ENCODE data around the gene GRIN1. TPM values are rescaled to one million over a fixed set of nuclear protein-coding genes. Genes with fewer than 3 reads are reported as not detected.

The GRIN1 gene
- total RNA-seq, 2 experiments from 2014 or later = 0.06 to 0.15 TPM

GRCh38 chr9:137164370-137165249, 25.7 kb downstream of the GRIN1 start:
- Histone ChIP-seq H3K36me3 (ENCODE audit: insufficient read depth, low read length) (no peaks in the 10 kb centered on the region), H4K20me1 (ENCODE audit: insufficient read depth, low read length) (no peaks in the 10 kb centered on the region), H3K27ac (ENCODE audit: low read depth, low read length, poor library complexity, severe bottlenecking) (no peak overlapping the region), H3K4me1 (ENCODE audit: insufficient read depth, low read length, poor library complexity, severe bottlenecking) (peaks cover 5% of the 10 kb centered on the region), H3K9me2 (ENCODE audit: insufficient read depth, low read length) (no peaks in the 10 kb centered on the region), H2AFZ (ENCODE audit: low read length) (no peak overlapping the region), H3K4me2 (ENCODE audit: low read length) (no peak overlapping the region), H3K4me3 (ENCODE audit: low read depth, low read length, poor library complexity, severe bottlenecking) (no peak overlapping the region), H3K79me2 (ENCODE audit: insufficient read depth, low read depth, low read length) (no peaks in the 10 kb centered on the region), H3K9me3 (ENCODE audit: low read length) (no peaks in the 10 kb centered on the region)
- intact Hi-C loops (cut with micrococcal nuclease; ENCODE audit: unreplicated experiment) = no loop called here
- ChIA-PET CTCF (ENCODE audit: unreplicated experiment) (no interaction called here), POLR2A (no interaction called here)
- TF ChIP-seq, protein P1, sequence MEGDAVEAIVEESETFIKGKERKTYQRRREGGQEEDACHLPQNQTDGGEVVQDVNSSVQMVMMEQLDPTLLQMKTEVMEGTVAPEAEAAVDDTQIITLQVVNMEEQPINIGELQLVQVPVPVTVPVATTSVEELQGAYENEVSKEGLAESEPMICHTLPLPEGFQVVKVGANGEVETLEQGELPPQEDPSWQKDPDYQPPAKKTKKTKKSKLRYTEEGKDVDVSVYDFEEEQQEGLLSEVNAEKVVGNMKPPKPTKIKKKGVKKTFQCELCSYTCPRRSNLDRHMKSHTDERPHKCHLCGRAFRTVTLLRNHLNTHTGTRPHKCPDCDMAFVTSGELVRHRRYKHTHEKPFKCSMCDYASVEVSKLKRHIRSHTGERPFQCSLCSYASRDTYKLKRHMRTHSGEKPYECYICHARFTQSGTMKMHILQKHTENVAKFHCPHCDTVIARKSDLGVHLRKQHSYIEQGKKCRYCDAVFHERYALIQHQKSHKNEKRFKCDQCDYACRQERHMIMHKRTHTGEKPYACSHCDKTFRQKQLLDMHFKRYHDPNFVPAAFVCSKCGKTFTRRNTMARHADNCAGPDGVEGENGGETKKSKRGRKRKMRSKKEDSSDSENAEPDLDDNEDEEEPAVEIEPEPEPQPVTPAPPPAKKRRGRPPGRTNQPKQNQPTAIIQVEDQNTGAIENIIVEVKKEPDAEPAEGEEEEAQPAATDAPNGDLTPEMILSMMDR (conservative IDR thresholded peaks at IDR 0.05; ENCODE audit: low read length) = no peak
- no peak for TF ChIP-seq EZH2phosphoT487 (IDR thresholded peaks at IDR 0.05; ENCODE audit: borderline replicate concordance, low read depth, low read length)
- BruUV-seq (replicated peaks) = no TSS peak
- DNase-seq (ENCODE audit: low spot score) = no peak

DNA sequence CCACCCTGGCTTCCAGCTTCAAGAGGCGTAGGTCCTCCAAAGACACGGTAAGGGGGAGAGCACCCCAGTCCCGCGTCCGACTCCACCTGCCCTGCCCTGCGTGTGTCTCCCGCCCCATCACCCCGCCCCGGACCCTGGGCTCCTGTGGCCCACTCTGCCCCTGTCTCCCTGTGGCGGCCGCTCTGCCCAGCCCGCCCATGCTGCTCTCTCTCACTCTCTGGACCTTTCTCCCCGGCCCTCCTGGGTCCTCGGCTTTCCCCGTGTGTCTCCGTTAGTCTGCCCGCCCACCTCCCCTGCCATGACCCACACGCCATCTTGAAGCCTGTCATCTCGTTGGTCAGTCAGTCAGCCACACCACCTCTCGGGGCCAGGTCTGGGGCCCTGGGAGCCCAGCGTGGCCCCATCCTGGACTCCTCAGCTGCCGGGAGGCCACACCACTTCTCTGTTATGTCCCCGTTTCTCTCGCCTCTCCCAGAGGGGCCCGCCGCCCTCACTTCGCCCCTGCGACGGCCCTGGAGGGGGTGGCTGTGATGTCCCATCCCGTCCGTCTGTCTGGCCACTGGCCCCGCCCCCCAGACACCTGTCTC, 26.4 kb downstream of the GRIN1 start:
- H3K79me2 ChIP-seq (ENCODE audit: insufficient read depth, low read depth, low read length) = no peaks in the 10 kb centered on the region
- H3K4me3 ChIP-seq (ENCODE audit: low read depth, low read length, poor library complexity, severe bottlenecking) = no peak overlapping the region
- CTCF ChIA-PET (ENCODE audit: unreplicated experiment) = no interaction called here
- H3K4me2 ChIP-seq (ENCODE audit: low read length) = no peak overlapping the region
- TF ChIP-seq, protein P1 (conservative IDR thresholded peaks at IDR 0.05; ENCODE audit: low read length) = no peak
- no peak for TF ChIP-seq EZH2phosphoT487 (IDR thresholded peaks at IDR 0.05; ENCODE audit: borderline replicate concordance, low read depth, low read length)
- no peaks in the 10 kb centered on the region for H4K20me1 ChIP-seq (ENCODE audit: insufficient read depth, low read length)
- POLR2A ChIA-PET = no interaction called here
- intact Hi-C loops (cut with micrococcal nuclease; ENCODE audit: unreplicated experiment) = no loop called here
- no peaks in the 10 kb centered on the region for H3K9me2 ChIP-seq (ENCODE audit: insufficient read depth, low read length)
- H3K4me1 ChIP-seq (ENCODE audit: insufficient read depth, low read length, poor library complexity, severe bottlenecking) = peaks cover 4% of the 10 kb centered on the region
- no TSS peak for BruUV-seq (replicated peaks)
- H3K9me3 ChIP-seq (ENCODE audit: low read length) = no peaks in the 10 kb centered on the region
- no peak overlapping the region for H3K27ac ChIP-seq (ENCODE audit: low read depth, low read length, poor library complexity, severe bottlenecking)
- DNase-seq (ENCODE audit: low spot score) = no peak
- no peaks in the 10 kb centered on the region for H3K36me3 ChIP-seq (ENCODE audit: insufficient read depth, low read length)
- H2AFZ ChIP-seq (ENCODE audit: low read length) = no peak overlapping the region
